NB4 (cell line): ENCODE data around the gene NTHL1.
A peak's percentile ranks its signal among the peaks of the same experiment; 100 is the strongest.

Source experiments
- DNase-seq: peaks from one replicate; pipeline ENCODE4 v3.0.0; 2010; ENCODE audit warnings: low read depth
- H3K4me3 ChIP-seq: one replicate; pipeline ENCODE4 v1.5.1; 2011; ENCODE audit warnings: mild to moderate bottlenecking, low read depth, low read length, moderate library complexity
- CTCF ChIP-seq: IDR thresholded peaks from one replicate; pipeline ENCODE4 v1.5.1; 2012; ENCODE audit warnings: low read depth, low read length
- MAX ChIP-seq: IDR thresholded peaks from 2 replicates; pipeline ENCODE4 v1.6.1; 2011; ENCODE audit warnings: low read depth, low read length
- MYC ChIP-seq: IDR thresholded peaks from 2 replicates; pipeline ENCODE4 v1.6.1; 2011; ENCODE audit warnings: low read depth, low read length
- POLR2A ChIP-seq: IDR thresholded peaks from 2 replicates; pipeline ENCODE4 v1.6.1; 2011; ENCODE audit warnings: mild to moderate bottlenecking; ENCODE audit not compliant: insufficient read length; ENCODE audit errors: extremely low read depth

The NTHL1 gene

GRCh38 chr16:2037115-2037514 is 10.5 kb downstream of the NTHL1 start:
- no peak for TF ChIP-seq MAX
- TF ChIP-seq CTCF, result no peak
- no peak for TF ChIP-seq MYC
- no peak for TF ChIP-seq POLR2A
- DNase-seq, result no peak
- no peak overlapping the region for H3K4me3 ChIP-seq

GRCh38 chr16:2036200-2036966 is 11.3 kb downstream of the NTHL1 start:
- no peak for TF ChIP-seq MAX
- no peak overlapping the region for H3K4me3 ChIP-seq
- DNase-seq, result no peak

- TF ChIP-seq MYC (no peak), CTCF (no peak), POLR2A (no peak), MAX (no peak)
- H3K4me3 ChIP-seq, result no peak overlapping the region
- no peak for DNase-seq
Observed at GRCh38 chr16:2035431-2036199, 12.0 kb downstream of the NTHL1 start.

GRCh38 chr16:2034696-2035430 is 12.8 kb downstream of the NTHL1 start:
- no peak overlapping the region for H3K4me3 ChIP-seq
- no peak for DNase-seq

GRCh38 chr16:2033909-2034695 is 13.5 kb downstream of the NTHL1 start:
- DNase-seq, result peak; percentile 28
- H3K4me3 ChIP-seq, result peak overlapping the region; percentile 59

More at GRCh38 chr16:2034696-2035430, 12.8 kb downstream of the NTHL1 start:
- TF ChIP-seq POLR2A (no peak), MYC (no peak), CTCF (no peak), MAX (no peak)

GRCh38 chr16:2033057-2033908 is 14.4 kb downstream of the NTHL1 start:
- peak; percentile 83 for DNase-seq
- H3K4me3 ChIP-seq, result peak overlapping the region; percentile 59
- TF ChIP-seq POLR2A (no peak), CTCF (no peak), MAX (no peak), MYC (no peak)
